ENCODE results near the gene DACH1. TPM values are rescaled to one million over a fixed set of nuclear protein-coding genes. Genes with fewer than 3 reads are reported as not detected.

Gene DACH1
- total RNA-seq, 2 experiments from 2014 or later = not detected

GRCh38 chr13:71643448-71643860 is 223.6 kb downstream of the DACH1 start:
- Mint-ChIP-seq H3K4me3 (no peak overlapping the region), H3K36me3 (ENCODE audit: low read depth) (no peaks in the 10 kb centered on the region), H3K4me1 (ENCODE audit: low read depth) (no peaks in the 10 kb centered on the region), H3K9me3 (no peaks in the 10 kb centered on the region), H3K27me3 (ENCODE audit: low read depth) (no peaks in the 10 kb centered on the region), H3K27ac (no peak overlapping the region)
- intact Hi-C loops (cut with micrococcal nuclease) = no loop called here
- CTCF ChIA-PET = interaction anchor here (0.7 kb wide), 1 partner anchor 31 kb away, joined by 3 read pairs; no protein-coding TSS in a partner anchor
- DNase-seq = no peak

- intact Hi-C loops (cut with micrococcal nuclease) = no loop called here
- DNase-seq = no peak
- Mint-ChIP-seq H3K4me3 (no peak overlapping the region), H3K9me3 (no peaks in the 10 kb centered on the region), H3K36me3 (ENCODE audit: low read depth) (no peaks in the 10 kb centered on the region), H3K4me1 (ENCODE audit: low read depth) (no peaks in the 10 kb centered on the region), H3K27ac (no peak overlapping the region), H3K27me3 (ENCODE audit: low read depth) (no peaks in the 10 kb centered on the region)
- CTCF ChIA-PET = no interaction called here
Observed at GRCh38 chr13:71638751-71639150, 228.3 kb downstream of the DACH1 start.

GRCh38 chr13:71634602-71635443 is 232.2 kb downstream of the DACH1 start:
- no peaks in the 10 kb centered on the region for H3K4me1 Mint-ChIP-seq (ENCODE audit: low read depth)
- H3K4me3 Mint-ChIP-seq = no peak overlapping the region
- intact Hi-C loops (cut with micrococcal nuclease) = no loop called here
- no peaks in the 10 kb centered on the region for H3K9me3 Mint-ChIP-seq
- no peak overlapping the region for H3K27ac Mint-ChIP-seq
- DNase-seq = no peak
- no peaks in the 10 kb centered on the region for H3K36me3 Mint-ChIP-seq (ENCODE audit: low read depth)
- no peaks in the 10 kb centered on the region for H3K27me3 Mint-ChIP-seq (ENCODE audit: low read depth)
- CTCF ChIA-PET = no interaction called here

- intact Hi-C loops (cut with micrococcal nuclease) = no loop called here
- H3K4me3 Mint-ChIP-seq = no peak overlapping the region
- CTCF ChIA-PET = no interaction called here
- no peaks in the 10 kb centered on the region for H3K4me1 Mint-ChIP-seq (ENCODE audit: low read depth)
- no peaks in the 10 kb centered on the region for H3K9me3 Mint-ChIP-seq
- H3K27me3 Mint-ChIP-seq (ENCODE audit: low read depth) = no peaks in the 10 kb centered on the region
- DNase-seq = no peak
- no peak overlapping the region for H3K27ac Mint-ChIP-seq
- no peaks in the 10 kb centered on the region for H3K36me3 Mint-ChIP-seq (ENCODE audit: low read depth)
Observed at GRCh38 chr13:71634182-71634581, 232.8 kb downstream of the DACH1 start.

- H3K36me3 Mint-ChIP-seq (ENCODE audit: low read depth) = no peaks in the 10 kb centered on the region
- no peak for DNase-seq
- no peak overlapping the region for H3K27ac Mint-ChIP-seq
- H3K4me3 Mint-ChIP-seq = no peak overlapping the region
- H3K9me3 Mint-ChIP-seq = no peaks in the 10 kb centered on the region
- CTCF ChIA-PET = no interaction called here
- H3K4me1 Mint-ChIP-seq (ENCODE audit: low read depth) = no peaks in the 10 kb centered on the region
- no peaks in the 10 kb centered on the region for H3K27me3 Mint-ChIP-seq (ENCODE audit: low read depth)
- intact Hi-C loops (cut with micrococcal nuclease) = no loop called here
Observed at GRCh38 chr13:71632721-71633120, 234.3 kb downstream of the DACH1 start.

GRCh38 chr13:71632206-71632605 is 234.8 kb downstream of the DACH1 start:
- H3K27me3 Mint-ChIP-seq (ENCODE audit: low read depth) = no peaks in the 10 kb centered on the region
- no peak for DNase-seq
- H3K36me3 Mint-ChIP-seq (ENCODE audit: low read depth) = no peaks in the 10 kb centered on the region
- H3K4me3 Mint-ChIP-seq = no peak overlapping the region
- no peaks in the 10 kb centered on the region for H3K4me1 Mint-ChIP-seq (ENCODE audit: low read depth)
- no peaks in the 10 kb centered on the region for H3K9me3 Mint-ChIP-seq
- intact Hi-C loops (cut with micrococcal nuclease) = no loop called here
- CTCF ChIA-PET = no interaction called here
- no peak overlapping the region for H3K27ac Mint-ChIP-seq

- Mint-ChIP-seq H3K4me3 (no peak overlapping the region), H3K9me3 (no peaks in the 10 kb centered on the region), H3K36me3 (ENCODE audit: low read depth) (no peaks in the 10 kb centered on the region), H3K27ac (no peak overlapping the region), H3K4me1 (ENCODE audit: low read depth) (no peaks in the 10 kb centered on the region), H3K27me3 (ENCODE audit: low read depth) (no peaks in the 10 kb centered on the region)
- CTCF ChIA-PET = interaction anchor here (0.7 kb wide), 1 partner anchor 46 kb away, joined by 3 read pairs; no protein-coding TSS in a partner anchor
- intact Hi-C loops (cut with micrococcal nuclease) = no loop called here
- no peak for DNase-seq
Observed at GRCh38 chr13:71629167-71629566, 237.8 kb downstream of the DACH1 start.

- intact Hi-C loops (cut with micrococcal nuclease) = no loop called here
- H3K27ac Mint-ChIP-seq = no peak overlapping the region
- no peaks in the 10 kb centered on the region for H3K27me3 Mint-ChIP-seq (ENCODE audit: low read depth)
- H3K36me3 Mint-ChIP-seq (ENCODE audit: low read depth) = no peaks in the 10 kb centered on the region
- CTCF ChIA-PET = interaction anchor here (0.7 kb wide), 1 partner anchor 386 kb away, joined by 3 read pairs; no protein-coding TSS in a partner anchor
- no peak overlapping the region for H3K4me3 Mint-ChIP-seq
- H3K4me1 Mint-ChIP-seq (ENCODE audit: low read depth) = no peaks in the 10 kb centered on the region
- DNase-seq = no peak
- H3K9me3 Mint-ChIP-seq = no peaks in the 10 kb centered on the region
Observed at GRCh38 chr13:71626421-71627117, 240.4 kb downstream of the DACH1 start.

- no peaks in the 10 kb centered on the region for H3K4me1 Mint-ChIP-seq (ENCODE audit: low read depth)
- DNase-seq = no peak
- H3K9me3 Mint-ChIP-seq = no peaks in the 10 kb centered on the region
- H3K4me3 Mint-ChIP-seq = no peak overlapping the region
- no peak overlapping the region for H3K27ac Mint-ChIP-seq
- no peaks in the 10 kb centered on the region for H3K27me3 Mint-ChIP-seq (ENCODE audit: low read depth)
- intact Hi-C loops (cut with micrococcal nuclease) = no loop called here
- CTCF ChIA-PET = interaction anchor here (0.7 kb wide), 1 partner anchor 386 kb away, joined by 3 read pairs; no protein-coding TSS in a partner anchor
- H3K36me3 Mint-ChIP-seq (ENCODE audit: low read depth) = no peaks in the 10 kb centered on the region
Observed at GRCh38 chr13:71625694-71626093, 241.3 kb downstream of the DACH1 start.

- H3K4me1 Mint-ChIP-seq (ENCODE audit: low read depth) = no peaks in the 10 kb centered on the region
- H3K27ac Mint-ChIP-seq = no peak overlapping the region
- no peak for DNase-seq
- CTCF ChIA-PET = no interaction called here
- H3K9me3 Mint-ChIP-seq = no peaks in the 10 kb centered on the region
- intact Hi-C loops (cut with micrococcal nuclease) = no loop called here
- H3K27me3 Mint-ChIP-seq (ENCODE audit: low read depth) = no peaks in the 10 kb centered on the region
- no peaks in the 10 kb centered on the region for H3K36me3 Mint-ChIP-seq (ENCODE audit: low read depth)
- H3K4me3 Mint-ChIP-seq = no peak overlapping the region
Observed at GRCh38 chr13:71624653-71625600, 242.1 kb downstream of the DACH1 start.

GRCh38 chr13:71621174-71622124 is 245.6 kb downstream of the DACH1 start:
- intact Hi-C loops (cut with micrococcal nuclease) = no loop called here
- CTCF ChIA-PET = no interaction called here
- Mint-ChIP-seq H3K27ac (no peak overlapping the region), H3K4me3 (no peak overlapping the region), H3K27me3 (ENCODE audit: low read depth) (no peaks in the 10 kb centered on the region), H3K4me1 (ENCODE audit: low read depth) (no peaks in the 10 kb centered on the region), H3K9me3 (no peaks in the 10 kb centered on the region), H3K36me3 (ENCODE audit: low read depth) (no peaks in the 10 kb centered on the region)
- DNase-seq = no peak

Data from activated naive CD4-positive, alpha-beta T cell treated with anti-CD3 and anti-CD28 coated beads for 36 hours (primary cell).